Bronchial epithelial cell (primary cell): ENCODE data around the gene PCF11. TPM values are rescaled to one million over a fixed set of nuclear protein-coding genes. Genes with fewer than 3 reads are reported as not detected.

ENCODE experiments used
- DNase-seq: peaks from one replicate; pipeline ENCODE4 v3.0.0-alpha.2; 2010; ENCODE audit warnings: low read depth
- FAIRE-seq: peaks from 2 replicates; lab custom pipeline; 2011; peaks lifted over from hg19 to GRCh38; lab: Jason Lieb, UNC
- H3K27me3 ChIP-seq: 2 replicates; pipeline ENCODE4 v1.5.1; 2011; ENCODE audit warnings: low read length; ENCODE audit not compliant: control insufficient read depth, insufficient read depth
- H3K36me3 ChIP-seq: 2 replicates; pipeline ENCODE4 v1.5.1; 2011; ENCODE audit warnings: low read length; ENCODE audit not compliant: control insufficient read depth, insufficient read depth
- H3K4me3 ChIP-seq: 2 replicates; pipeline ENCODE4 v1.5.1; 2011; ENCODE audit warnings: mild to moderate bottlenecking, low read depth, low read length, control low read depth
- CTCF ChIP-seq: IDR thresholded peaks from 2 replicates; pipeline ENCODE4 v1.5.1; 2011; ENCODE audit warnings: mild to moderate bottlenecking, moderate library complexity, low read length, control low read depth, inconsistent platforms; ENCODE audit not compliant: insufficient read depth, severe bottlenecking
- total RNA-seq: library from RNA; depleted of rRNA; stranded (reverse); fragments of >200 nt; gene quantifications from 2 replicates; pipeline ENCODE4 v1.2.1, GENCODE V29; 2014

PCF11 gene
- total RNA-seq, 1 donor from 2014 or later: 26.1 TPM

GRCh38 chr11:83187465-83187864 lies 30.5 kb downstream of the PCF11 start:
- no peak for FAIRE-seq
- no peak for TF ChIP-seq CTCF
- Histone ChIP-seq H3K27me3 (no peaks in the 10 kb centered on the region), H3K4me3 (no peak overlapping the region), H3K36me3 (peaks cover 3% of the 10 kb centered on the region)
- no peak for DNase-seq

- Histone ChIP-seq H3K36me3 (peaks cover 1% of the 10 kb centered on the region), H3K27me3 (no peaks in the 10 kb centered on the region), H3K4me3 (no peak overlapping the region)
- TF ChIP-seq CTCF: no peak
- no peak for DNase-seq
- FAIRE-seq: no peak
Observed at GRCh38 chr11:83191491-83191890, 34.6 kb downstream of the PCF11 start.

GRCh38 chr11:83191986-83192385 lies 35.1 kb downstream of the PCF11 start:
- Histone ChIP-seq H3K4me3 (no peak overlapping the region), H3K27me3 (no peaks in the 10 kb centered on the region), H3K36me3 (peaks cover 1% of the 10 kb centered on the region)
- no peak for TF ChIP-seq CTCF
- DNase-seq (no peak), FAIRE-seq (no peak)

- H3K27me3 ChIP-seq: no peaks in the 10 kb centered on the region
- no peak for DNase-seq
- peak overlapping the region; percentile 71 for H3K4me3 ChIP-seq
- no peak for TF ChIP-seq CTCF
- no peak for FAIRE-seq
- peaks cover 1% of the 10 kb centered on the region for H3K36me3 ChIP-seq
Observed at GRCh38 chr11:83192606-83193245, 35.8 kb downstream of the PCF11 start.

GRCh38 chr11:83193315-83194280 lies 36.7 kb downstream of the PCF11 start, which contains the start of gene ANKRD42:
Gene ANKRD42 (plus strand): TSS chr11:83193712. CDS start chr11:83194671, 959 bp downstream.
- H3K27me3 ChIP-seq: no peaks in the 10 kb centered on the region
- no peak for TF ChIP-seq CTCF
- DNase-seq: peak; percentile 93
- no peak for FAIRE-seq
- peak within 1 kb of the TSS; percentile 71 for H3K4me3 ChIP-seq
- peaks cover 1% of the 10 kb centered on the region for H3K36me3 ChIP-seq
